H9 (cell line): ENCODE data around the gene NPNT. TPM values are rescaled to one million over a fixed set of nuclear protein-coding genes. Genes with fewer than 3 reads are reported as not detected.
A peak's percentile ranks its signal among the peaks of the same experiment; 100 is the strongest.

Experiments used
- DNase-seq: peaks from one replicate; pipeline ENCODE4 v3.0.0-alpha.2; 2017
- H2AFZ ChIP-seq: one replicate; pipeline ENCODE4 v1.6.1; 2013; ENCODE audit warnings: mild to moderate bottlenecking, low read length, control low read depth, moderate library complexity
- H2AK5ac ChIP-seq: 2 replicates; pipeline ENCODE4 v1.6.1; 2013; ENCODE audit warnings: low read length, control low read depth, mixed read lengths; ENCODE audit not compliant: insufficient read length
- H2BK120ac ChIP-seq: one replicate; pipeline ENCODE4 v1.6.1; 2013; ENCODE audit warnings: low read depth, mild to moderate bottlenecking, low read length, control low read depth, inconsistent platforms; ENCODE audit not compliant: poor library complexity, severe bottlenecking
- H2BK12ac ChIP-seq: 2 replicates; pipeline ENCODE4 v1.6.1; 2013; ENCODE audit warnings: low read length, control low read depth, mixed read lengths, low read depth; ENCODE audit not compliant: insufficient read length
- H2BK15ac ChIP-seq: 2 replicates; pipeline ENCODE4 v1.6.1; 2013; ENCODE audit warnings: low read depth, low read length, control low read depth
- H2BK20ac ChIP-seq: one replicate; pipeline ENCODE4 v1.6.1; 2013; ENCODE audit warnings: low read depth, mild to moderate bottlenecking, low read length, control low read depth, inconsistent platforms; ENCODE audit not compliant: poor library complexity, severe bottlenecking
- H2BK5ac ChIP-seq: 2 replicates; pipeline ENCODE4 v1.6.1; 2013; ENCODE audit warnings: low read length, control low read depth, mixed read lengths; ENCODE audit not compliant: insufficient read length
- H3K14ac ChIP-seq: 2 replicates; pipeline ENCODE4 v1.6.1; 2013; ENCODE audit warnings: low read length, control low read depth; ENCODE audit not compliant: insufficient read depth
- H3K18ac ChIP-seq: 2 replicates; pipeline ENCODE4 v1.6.1; 2013; ENCODE audit warnings: low read depth, mild to moderate bottlenecking, mixed read lengths, low read length, control low read depth; ENCODE audit not compliant: insufficient read length
- H3K23ac ChIP-seq: 2 replicates; pipeline ENCODE4 v1.6.1; 2013; ENCODE audit warnings: low read length, control low read depth, mixed read lengths, low read depth; ENCODE audit not compliant: insufficient read length
- H3K23me2 ChIP-seq: 2 replicates; pipeline ENCODE4 v1.6.1; 2013; ENCODE audit warnings: low read depth, mild to moderate bottlenecking, mixed read lengths, low read length, control low read depth; ENCODE audit not compliant: insufficient read length, poor library complexity, severe bottlenecking
- H3K27ac ChIP-seq: 2 replicates; pipeline ENCODE4 v1.5.1; 2013; ENCODE audit warnings: low read length, control low read depth, mixed read lengths, low read depth; ENCODE audit not compliant: insufficient read length
- H3K27me3 ChIP-seq: 2 replicates; pipeline ENCODE4 v1.6.1; 2013; ENCODE audit warnings: low read length, control low read depth, inconsistent platforms; ENCODE audit not compliant: insufficient read depth
- H3K4ac ChIP-seq: 2 replicates; pipeline ENCODE4 v1.6.1; 2013; ENCODE audit warnings: low read depth, mild to moderate bottlenecking, control low read depth, inconsistent platforms, low read length, moderate library complexity
- H3K4me1 ChIP-seq: 2 replicates; pipeline ENCODE4 v1.6.1; 2013; ENCODE audit warnings: low read length, control low read depth, inconsistent platforms; ENCODE audit not compliant: insufficient read depth
- H3K4me2 ChIP-seq: 2 replicates; pipeline ENCODE4 v1.6.1; 2013; ENCODE audit warnings: low read length, control low read depth, mixed read lengths; ENCODE audit not compliant: insufficient read length, insufficient read depth
- H3K56ac ChIP-seq: 2 replicates; pipeline ENCODE4 v1.6.1; 2013; ENCODE audit warnings: low read depth, mild to moderate bottlenecking, mixed read lengths, low read length, control low read depth; ENCODE audit not compliant: insufficient read length
- H3K79me1 ChIP-seq: 2 replicates; pipeline ENCODE4 v1.6.1; 2013; ENCODE audit warnings: low read depth, mild to moderate bottlenecking, moderate library complexity, low read length, control low read depth, inconsistent platforms; ENCODE audit not compliant: insufficient read depth, poor library complexity, severe bottlenecking
- H3K79me2 ChIP-seq: 2 replicates; pipeline ENCODE4 v1.6.1; 2013; ENCODE audit warnings: low read length, control low read depth, inconsistent platforms; ENCODE audit not compliant: insufficient read depth
- H3K9ac ChIP-seq: 2 replicates; pipeline ENCODE4 v1.6.1; 2013; ENCODE audit warnings: low read length, control low read depth, mixed read lengths; ENCODE audit not compliant: insufficient read length; ENCODE audit errors: extremely low read depth
- H3K9me3 ChIP-seq: one replicate; pipeline ENCODE4 v1.6.1; 2013; ENCODE audit warnings: low read depth, low read length, inconsistent platforms; ENCODE audit not compliant: control insufficient read depth
- H3T11ph ChIP-seq: one replicate; pipeline ENCODE4 v1.6.1; 2013; ENCODE audit warnings: mild to moderate bottlenecking, low read length, control low read depth, inconsistent platforms
- H4K20me1 ChIP-seq: one replicate; pipeline ENCODE4 v1.6.1; 2013; ENCODE audit not compliant: control insufficient read depth, insufficient read length, insufficient read depth
- H4K5ac ChIP-seq: 2 replicates; pipeline ENCODE4 v1.6.1; 2013; ENCODE audit warnings: low read depth, mild to moderate bottlenecking, mixed read lengths, low read length, control low read depth; ENCODE audit not compliant: insufficient read length
- H4K8ac ChIP-seq: replicated peaks from 2 replicates; pipeline ENCODE4 v1.6.1; 2013; ENCODE audit warnings: low read length, control low read depth, mixed read lengths, low read depth; ENCODE audit not compliant: insufficient read length
- H4K91ac ChIP-seq: 2 replicates; pipeline ENCODE4 v1.6.1; 2013; ENCODE audit warnings: low read depth, mild to moderate bottlenecking, moderate library complexity, mixed read lengths, low read length, control low read depth; ENCODE audit not compliant: insufficient read length
- H3K27ac Mint-ChIP-seq, 3 experiments: 2 replicates in 2 of 3; 3 replicates in 1 of 3; pipeline ENCODE4 v1.8.0; 2020 to 2021; ENCODE audit warnings: mixed read lengths in 3 of 3, mild to moderate bottlenecking in 1 of 3, moderate library complexity in 1 of 3
- H3K27me3 Mint-ChIP-seq: 2 replicates; pipeline ENCODE4 v1.8.0; 2021; ENCODE audit warnings: low read depth, mild to moderate bottlenecking, moderate library complexity, mixed read lengths
- H3K36me3 Mint-ChIP-seq, 3 experiments: 2 replicates in 2 of 3; 3 replicates in 1 of 3; pipeline ENCODE4 v1.8.0; 2020 to 2021; ENCODE audit warnings: low read depth in 3 of 3, mixed read lengths in 3 of 3; ENCODE audit not compliant: insufficient read depth in 1 of 3
- H3K4me1 Mint-ChIP-seq, 2 experiments: 2 replicates each; pipeline ENCODE4 v1.8.0; 2020; ENCODE audit warnings: mixed read lengths in 2 of 2
- H3K4me3 Mint-ChIP-seq, 2 experiments: 2 replicates in 1 of 2; 3 replicates in 1 of 2; pipeline ENCODE4 v1.8.0; 2020 to 2021; ENCODE audit warnings: mild to moderate bottlenecking in 2 of 2, mixed read lengths in 2 of 2, moderate library complexity in 1 of 2
- H3K9me3 Mint-ChIP-seq, 2 experiments: 2 replicates in 1 of 2; 3 replicates in 1 of 2; pipeline ENCODE4 v1.8.0; 2020; ENCODE audit warnings: mild to moderate bottlenecking in 2 of 2, mixed read lengths in 2 of 2, moderate library complexity in 1 of 2
- CTCF ChIP-seq: fragments of 200-600 bp; sonication (generic); conservative IDR thresholded peaks from 3 replicates; pipeline ENCODE4 v1.8.0; 2021; ENCODE audit warnings: antibody characterized with exemption, mild to moderate bottlenecking
- WGBS: extraction: QIAGEN DNeasy Blood & Tissue Kit; methylation state at CpG from one replicate; pipeline ENCODE4 v1.1.7; 2013; ENCODE audit warnings: missing lambda C conversion rate, low lambda C conversion rate, mixed read lengths; ENCODE audit not compliant: insufficient read length; ENCODE audit errors: extremely low coverage; 5-methylcytosine and 5-hydroxymethylcytosine counted together
- total RNA-seq: library from RNA; stranded (reverse); gene quantifications from 2 replicates; pipeline ENCODE4 v1.2.1, GENCODE V29; 2021

Gene NPNT
- total RNA-seq, 1 experiment from 2014 or later: 0.37 TPM

- no peak overlapping the region for H3K4ac ChIP-seq
- no peak overlapping the region for H2BK12ac ChIP-seq
- no peak overlapping the region for H3K18ac ChIP-seq
- H2BK5ac ChIP-seq: no peak overlapping the region
- H3K27ac Mint-ChIP-seq: peak overlapping the region in 1 of 3 experiments; percentile 25; a peak in 1 of 7 replicates
- no peak overlapping the region for H2BK120ac ChIP-seq
- TF ChIP-seq CTCF: no peak
- H2BK20ac ChIP-seq: no peak overlapping the region
- H3K56ac ChIP-seq: no peak overlapping the region
- H3K27me3 ChIP-seq: no peaks in the 10 kb centered on the region
- H3K9me3 Mint-ChIP-seq: no peaks in the 10 kb centered on the region
- no peak overlapping the region for H3K4me2 ChIP-seq
- no peak overlapping the region for H3K4me3 Mint-ChIP-seq
- no peak overlapping the region for H3K14ac ChIP-seq
- H2BK15ac ChIP-seq: no peak overlapping the region
- H3K4me1 ChIP-seq: no peaks in the 10 kb centered on the region
- H4K5ac ChIP-seq: no peak overlapping the region
- H3T11ph ChIP-seq: no peak overlapping the region
- no peaks in the 10 kb centered on the region for H4K20me1 ChIP-seq
- H3K79me1 ChIP-seq: no peaks in the 10 kb centered on the region
- no peaks in the 10 kb centered on the region for H3K36me3 Mint-ChIP-seq
- no peak overlapping the region for H3K9ac ChIP-seq
- no peak overlapping the region for H4K91ac ChIP-seq
- DNase-seq: no peak
- H3K27ac ChIP-seq: no peak overlapping the region
- WGBS: no CpG with 5 or more reads among the region's 2 CpGs
- H3K79me2 ChIP-seq: no peaks in the 10 kb centered on the region
- H4K8ac ChIP-seq: no peak overlapping the region
- no peak overlapping the region for H2AK5ac ChIP-seq
- H3K9me3 ChIP-seq: no peaks in the 10 kb centered on the region
- H3K23ac ChIP-seq: no peak overlapping the region
- no peaks in the 10 kb centered on the region for H3K27me3 Mint-ChIP-seq
- no peak overlapping the region for H2AFZ ChIP-seq
- H3K4me1 Mint-ChIP-seq: peaks cover 12 to 14% of the 10 kb centered on the region in 2 experiments
- H3K23me2 ChIP-seq: no peaks in the 10 kb centered on the region
Observed at GRCh38 chr4:105871997-105872396, 23.3 kb upstream of the NPNT start.
